ENCODE data around the gene CACNA1D.

The CACNA1D gene

GRCh38 chr3:53750253-53751210, 256.1 kb downstream of the CACNA1D start:
- no peak for FAIRE-seq
- TF ChIP-seq CTCF (IDR thresholded peaks at IDR 0.05; ENCODE audit: insufficient read depth, missing control alignments) = no peak
- DNase-seq (ENCODE audit: insufficient read length, low spot score) = no peak

- FAIRE-seq (no peak), DNase-seq (ENCODE audit: insufficient read length, low spot score) (no peak)
- TF ChIP-seq CTCF (IDR thresholded peaks at IDR 0.05; ENCODE audit: insufficient read depth, missing control alignments) = no peak
These were observed 259.2 kb downstream of the CACNA1D start for GRCh38 chr3:53753518-53754183.

GRCh38 chr3:53754325-53754724, 259.9 kb downstream of the CACNA1D start:
- TF ChIP-seq CTCF (IDR thresholded peaks at IDR 0.05; ENCODE audit: insufficient read depth, missing control alignments) = no peak
- FAIRE-seq (no peak), DNase-seq (ENCODE audit: insufficient read length, low spot score) (no peak)

GRCh38 chr3:53758846-53759245, 264.4 kb downstream of the CACNA1D start:
- no peak for FAIRE-seq
- no peak for DNase-seq (ENCODE audit: insufficient read length, low spot score)
- TF ChIP-seq CTCF (IDR thresholded peaks at IDR 0.05; ENCODE audit: insufficient read depth, missing control alignments) = no peak

- FAIRE-seq (no peak), DNase-seq (ENCODE audit: insufficient read length, low spot score) (no peak)
- no peak for TF ChIP-seq CTCF (IDR thresholded peaks at IDR 0.05; ENCODE audit: insufficient read depth, missing control alignments)
These were observed 268.9 kb downstream of the CACNA1D start for GRCh38 chr3:53763353-53763752.

GRCh38 chr3:53764026-53764775, 269.8 kb downstream of the CACNA1D start:
- no peak for TF ChIP-seq CTCF (IDR thresholded peaks at IDR 0.05; ENCODE audit: insufficient read depth, missing control alignments)
- FAIRE-seq (no peak), DNase-seq (ENCODE audit: insufficient read length, low spot score) (no peak)

Measured in D721Med (cell line).